Cardiac fibroblast (primary cell): ENCODE measurements around the gene CLASRP.

Experiments used
- DNase-seq, 2 donors: peaks; one replicate each; pipeline versions ENCODE4 v3.0.0 to v3.0.0-alpha.2; 2010; ENCODE audit warnings: low read depth in 2 of 2
- H3K4me3 ChIP-seq, 2 donors: replicated peaks in 1 of 2; 1 replicate in 1 of 2; 2 replicates in 1 of 2; pipeline ENCODE4 v1.5.1; 2011; ENCODE audit warnings: low read depth in 2 of 2, low read length in 2 of 2, mild to moderate bottlenecking in 2 of 2, moderate library complexity in 1 of 2
- CTCF ChIP-seq: IDR thresholded peaks from one replicate; pipeline ENCODE4 v1.5.1; 2011; ENCODE audit warnings: low read depth, mild to moderate bottlenecking, low read length, inconsistent platforms

CLASRP gene

GRCh38 chr19:45008552-45008951, 30.3 kb upstream of the CLASRP start:
- DNase-seq: no peak
- H3K4me3 ChIP-seq: no peak overlapping the region
- no peak for TF ChIP-seq CTCF

- no peak overlapping the region for H3K4me3 ChIP-seq
- DNase-seq: no peak
- no peak for TF ChIP-seq CTCF
Observed at GRCh38 chr19:45009625-45010255, 29.1 kb upstream of the CLASRP start.

GRCh38 chr19:45010306-45010705, 28.5 kb upstream of the CLASRP start:
- no peak overlapping the region for H3K4me3 ChIP-seq
- no peak for TF ChIP-seq CTCF
- no peak for DNase-seq

- DNase-seq: no peak
- no peak for TF ChIP-seq CTCF
- no peak overlapping the region for H3K4me3 ChIP-seq
Observed at GRCh38 chr19:45011959-45012358, 26.9 kb upstream of the CLASRP start.

- H3K4me3 ChIP-seq: no peak overlapping the region
- peak; percentile 66 for TF ChIP-seq CTCF
- DNase-seq: peak; percentile 66 to 85
Observed at GRCh38 chr19:45016388-45017314, 22.2 kb upstream of the CLASRP start.

- TF ChIP-seq CTCF: no peak
- no peak for DNase-seq
- H3K4me3 ChIP-seq: no peak overlapping the region
Observed at GRCh38 chr19:45019187-45019586, 19.7 kb upstream of the CLASRP start.
